Measurements from ENCODE around the gene SH3RF3. TPM values are rescaled to one million over a fixed set of nuclear protein-coding genes. Genes with fewer than 3 reads are reported as not detected.

SH3RF3 gene
- total RNA-seq, 1 experiment from 2014 or later = not detected

GRCh38 chr2:109549016-109549590 lies 420.1 kb downstream of the SH3RF3 start:
- Histone ChIP-seq H3K4me1 (ENCODE audit: control insufficient read depth in 1 of 2, insufficient read depth in 2 of 2, low read length in 2 of 2) (peaks cover 0 to 3% of the 10 kb centered on the region in 2 experiments; a peak in 1 of 4 replicates), H3K9me2 (ENCODE audit: insufficient read depth) (no peaks in the 10 kb centered on the region), H3K4me2 (ENCODE audit: low read length) (no peak overlapping the region), H3K79me2 (ENCODE audit: insufficient read depth, low read length) (no peaks in the 10 kb centered on the region), H3K9me3 (ENCODE audit: control insufficient read depth in 1 of 2, insufficient read depth in 1 of 2, low read depth in 1 of 2, low read length in 2 of 2) (no peaks in the 10 kb centered on the region), H3K27me3 (ENCODE audit: insufficient read depth, low read length) (no peaks in the 10 kb centered on the region), H3K36me3 (ENCODE audit: control insufficient read depth in 1 of 2, insufficient read depth in 2 of 2, low read length in 2 of 2) (peaks cover 3 to 7% of the 10 kb centered on the region in 2 experiments; a peak in 2 of 4 replicates), H2AFZ (ENCODE audit: low read depth, low read length, poor library complexity, severe bottlenecking) (no peak overlapping the region), H4K20me1 (ENCODE audit: insufficient read depth) (no peaks in the 10 kb centered on the region), H3K27ac (ENCODE audit: low read depth, low read length) (no peak overlapping the region), H3K4me3 (replicated peaks in 1 of 2; ENCODE audit: low read depth in 1 of 2, low read length in 2 of 2) (no peak overlapping the region), H3K9ac (ENCODE audit: low read length) (no peak overlapping the region)
- ChIA-PET RAD21 (ENCODE audit: low non-redundant PET in 1 of 2, low total read pairs in 2 of 2, uncharacterized antibody in 2 of 2, unreplicated experiment in 2 of 2) (no interaction called here), POLR2A (no interaction called here), CTCF (interaction anchor here (1.5 kb wide), 1 partner anchor 187 kb away, joined by 8 read pairs; no protein-coding TSS in a partner anchor)
- DNase-seq (ENCODE audit: low read depth, low spot score) (no peak), ATAC-seq (no peak; the same call in 1 of the 2 replicates)
- BruUV-seq (replicated peaks) = no TSS peak
- TF ChIP-seq CTCF (IDR thresholded peaks at IDR 0.05 in 2 of 3, conservative IDR thresholded peaks at IDR 0.05 in 1 of 3; ENCODE audit: borderline replicate concordance in 1 of 3, insufficient read depth in 1 of 3, low read depth in 2 of 3, low read length in 2 of 3) = no peak
- TF ChIP-seq POLR2A (IDR thresholded peaks at IDR 0.05; ENCODE audit: borderline replicate concordance, extremely low read depth, insufficient read depth, insufficient read length) = no peak
- no peak for TF ChIP-seq SIN3A (IDR thresholded peaks at IDR 0.05; ENCODE audit: low read depth)
- TF ChIP-seq CEBPB (IDR thresholded peaks at IDR 0.05; ENCODE audit: low read depth) = no peak
- no peak for TF ChIP-seq TCF7L2 (IDR thresholded peaks at IDR 0.05; ENCODE audit: borderline replicate concordance, extremely low read depth, insufficient read depth, insufficient read length)
- TF ChIP-seq ELF1 (IDR thresholded peaks at IDR 0.05; ENCODE audit: borderline replicate concordance, low read depth) = no peak
- no peak for TF ChIP-seq SRF (IDR thresholded peaks at IDR 0.05; ENCODE audit: low read depth)
- no peak for TF ChIP-seq YY1 (IDR thresholded peaks at IDR 0.05; ENCODE audit: extremely low read depth, insufficient replicate concordance, low read depth, low read length)
- no peak for TF ChIP-seq CBX3 (IDR thresholded peaks at IDR 0.05; ENCODE audit: low read depth)
- intact Hi-C loops (cut with micrococcal nuclease) = loop anchor here (5.0 kb wide), 1 partner anchor 63 kb away; the partner anchor contains the start of genes SEPTIN10 and SOWAHC

Small RNA genes lying within 50 kb of the gene (microRNA-seq; reads per million reads assigned to microRNA genes)
- gene MIR4265 (ENCODE audit: borderline number of aligned reads) = not detected
- not detected for gene MIR4266 (ENCODE audit: borderline number of aligned reads)

Other genes with a start within 250 kb of the SH3RF3 start
- gene EDAR, start 140.0 kb upstream of the SH3RF3 start, total RNA-seq (2021; ENCODE audit: unreplicated experiment) = 0.15 TPM

Data from HCT116 (cell line).